Activated naive CD4-positive, alpha-beta T cell treated with Interleukin-2 at 50 U/mL for 16 hours (primary cell): ENCODE data around the gene SAMD13.

Experiments used
- DNase-seq: peaks from one replicate; pipeline ENCODE4 v3.0.0-alpha.2; 2020

The SAMD13 gene

GRCh38 chr1:84376000-84376910 is 74.7 kb downstream of the SAMD13 start:
- no peak for DNase-seq

DNA sequence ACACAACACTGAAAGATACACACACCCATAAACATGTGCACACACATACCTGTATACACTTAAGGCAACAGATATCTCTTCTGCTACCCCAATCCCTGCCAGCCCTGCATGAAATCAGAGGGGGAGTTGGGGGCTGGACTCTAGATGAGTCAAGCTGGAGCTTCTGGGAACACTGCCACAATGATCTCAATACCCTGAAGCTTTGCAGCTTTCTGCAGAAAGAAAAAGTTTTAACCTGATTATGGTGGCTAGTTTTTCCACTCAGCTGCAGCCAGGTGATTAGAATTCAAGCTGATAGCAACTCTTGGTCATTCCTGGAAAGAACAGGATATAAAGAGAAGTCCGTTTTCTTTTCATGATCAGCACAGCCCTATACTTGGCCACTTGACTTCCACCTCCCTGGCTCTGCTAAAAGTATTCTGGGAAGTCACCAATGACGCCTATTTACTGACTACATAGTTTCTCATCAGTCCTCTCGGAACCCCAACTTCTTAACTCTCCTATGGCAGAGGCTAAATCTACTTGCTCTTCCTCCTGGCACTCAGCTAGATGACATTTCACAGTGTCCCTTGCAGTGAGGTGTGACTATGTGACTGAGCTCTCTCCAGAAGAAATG is 76.1 kb downstream of the SAMD13 start:
- DNase-seq: no peak

GRCh38 chr1:84379138-84379916 is 77.8 kb downstream of the SAMD13 start:
- DNase-seq: no peak

- no peak for DNase-seq
Observed at GRCh38 chr1:84379917-84380180, 78.3 kb downstream of the SAMD13 start.

- no peak for DNase-seq
Observed at GRCh38 chr1:84382127-84382526, 80.6 kb downstream of the SAMD13 start.

DNA sequence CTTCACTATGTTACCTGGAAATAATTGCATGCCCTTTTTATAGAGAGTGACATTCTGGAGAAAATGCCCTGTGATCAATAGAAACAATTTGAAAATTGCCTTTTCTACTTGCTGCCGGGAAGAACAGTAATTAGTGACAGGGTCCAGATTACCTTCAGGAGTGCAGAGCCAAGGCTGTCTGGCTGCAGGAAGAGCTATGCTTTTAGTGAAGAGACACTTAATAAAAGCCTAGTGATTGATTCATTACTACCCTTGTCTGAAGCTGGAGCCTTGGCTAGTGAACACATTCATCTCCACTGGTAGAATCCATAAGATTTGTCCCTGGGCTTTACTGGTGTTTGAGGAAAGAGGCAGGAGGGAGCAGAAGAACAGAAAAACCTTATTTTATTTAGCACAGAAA is 83.8 kb downstream of the SAMD13 start:
- no peak for DNase-seq

- DNase-seq: no peak
Observed at GRCh38 chr1:84386716-84387479, 85.4 kb downstream of the SAMD13 start.

DNA sequence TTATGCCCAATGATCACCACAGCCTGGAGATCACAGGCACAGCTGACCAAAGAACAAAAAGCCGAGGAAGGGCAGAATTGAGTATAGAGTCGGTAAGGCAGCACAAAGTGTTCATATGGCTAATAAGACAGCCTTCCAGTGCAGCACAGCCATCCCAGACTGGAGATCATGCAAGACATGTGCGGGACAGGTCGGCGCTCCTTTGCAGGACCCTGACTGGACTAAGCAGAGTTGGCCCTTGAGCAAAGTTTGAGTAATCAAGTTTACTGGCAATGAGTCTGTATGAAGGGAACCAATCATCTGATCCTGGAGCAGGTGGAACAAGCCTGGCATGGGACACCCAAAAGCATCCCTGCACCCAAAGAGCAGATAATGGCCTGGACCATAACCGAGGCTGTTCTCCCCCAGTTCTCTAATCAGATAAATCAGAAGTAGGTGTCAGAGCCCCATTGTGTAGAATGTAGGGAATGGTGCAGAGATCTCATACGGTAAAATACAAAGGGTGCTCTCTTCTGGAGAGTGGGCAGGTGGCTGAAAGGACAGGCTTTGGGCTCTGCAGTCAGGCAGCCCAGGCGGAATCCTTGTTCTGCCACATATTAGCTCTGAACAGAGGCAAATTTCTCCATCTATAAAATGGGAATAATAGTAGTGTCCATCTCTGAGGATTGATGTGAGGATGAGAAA is 86.1 kb downstream of the SAMD13 start:
- DNase-seq: no peak

- no peak for DNase-seq
Observed at GRCh38 chr1:84390226-84390625, 88.7 kb downstream of the SAMD13 start.

DNA sequence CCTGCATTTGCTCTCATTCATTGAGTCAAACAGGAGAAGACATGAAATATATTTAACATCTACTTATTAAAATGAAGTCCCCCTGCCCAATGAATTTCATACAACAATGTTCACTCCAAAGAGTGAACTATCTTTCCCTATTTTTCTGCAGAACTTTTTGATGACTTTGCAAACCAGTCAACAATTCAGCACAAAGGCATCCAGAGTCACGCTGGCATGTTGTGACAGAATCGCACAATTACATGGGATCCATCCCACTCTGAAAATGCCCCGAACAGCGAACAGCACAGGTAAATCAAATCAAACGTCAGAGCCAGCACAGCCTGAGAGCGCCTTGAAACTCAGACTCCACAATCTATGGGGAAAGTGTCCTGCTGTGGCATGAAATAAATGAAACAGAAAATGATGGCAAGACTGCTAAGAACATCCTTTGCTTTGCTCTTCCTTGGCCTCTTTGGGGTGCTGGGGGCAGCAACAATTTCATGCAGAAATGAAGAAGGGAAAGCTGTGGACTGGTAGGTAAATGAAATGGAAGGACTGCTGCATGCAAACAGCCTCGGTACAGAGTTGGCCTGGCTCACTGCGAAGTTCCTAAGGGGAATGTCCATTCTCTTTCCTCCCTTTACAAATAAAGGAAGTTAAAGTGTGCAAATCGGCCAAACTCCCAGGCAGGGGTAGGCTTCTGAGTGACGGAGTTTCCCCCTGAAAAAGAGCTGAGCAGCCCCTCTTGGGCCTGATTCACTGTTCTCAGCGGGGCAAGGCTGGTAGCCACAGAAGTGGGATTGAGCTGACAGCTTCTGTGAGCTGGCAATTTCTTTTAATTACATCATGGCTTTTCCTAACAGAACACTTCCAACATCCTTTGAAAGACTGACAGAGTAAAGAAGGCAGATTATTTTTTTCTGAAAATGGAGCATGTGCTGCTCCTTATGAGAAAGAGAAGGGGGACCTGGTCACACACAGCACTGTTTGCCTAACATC is 97.0 kb downstream of the SAMD13 start, which contains the start of gene DNASE2B:
TSS of gene DNASE2B (plus strand) at position 310 of the 981 bp plus-strand sequence. CDS start at position 391, 81 bp downstream.
- DNase-seq: no peak
